ENCODE data around the gene SH3RF1.

The SH3RF1 gene

DNA sequence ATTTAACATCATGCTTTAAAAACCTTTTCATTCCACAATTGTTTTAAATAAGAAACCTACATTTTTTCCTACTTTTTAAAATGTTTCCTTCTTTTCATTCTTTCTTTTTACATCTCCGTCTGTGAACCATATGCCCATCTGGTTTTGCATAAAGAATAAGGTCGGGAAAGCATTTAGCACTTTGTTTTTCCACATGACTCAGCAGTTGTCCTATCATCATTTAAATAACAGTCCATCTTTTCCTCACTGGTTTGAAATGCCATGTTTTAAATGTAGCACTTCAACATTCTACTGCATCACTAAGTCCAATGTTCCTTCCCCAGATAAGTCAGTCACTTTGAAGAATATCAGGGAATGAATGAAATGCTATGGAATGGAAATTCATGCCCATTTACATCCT lies 128.4 kb downstream of the SH3RF1 start:
- DNase-seq (ENCODE audit: extremely low read depth, low read depth): no peak
- TF ChIP-seq, protein P1, sequence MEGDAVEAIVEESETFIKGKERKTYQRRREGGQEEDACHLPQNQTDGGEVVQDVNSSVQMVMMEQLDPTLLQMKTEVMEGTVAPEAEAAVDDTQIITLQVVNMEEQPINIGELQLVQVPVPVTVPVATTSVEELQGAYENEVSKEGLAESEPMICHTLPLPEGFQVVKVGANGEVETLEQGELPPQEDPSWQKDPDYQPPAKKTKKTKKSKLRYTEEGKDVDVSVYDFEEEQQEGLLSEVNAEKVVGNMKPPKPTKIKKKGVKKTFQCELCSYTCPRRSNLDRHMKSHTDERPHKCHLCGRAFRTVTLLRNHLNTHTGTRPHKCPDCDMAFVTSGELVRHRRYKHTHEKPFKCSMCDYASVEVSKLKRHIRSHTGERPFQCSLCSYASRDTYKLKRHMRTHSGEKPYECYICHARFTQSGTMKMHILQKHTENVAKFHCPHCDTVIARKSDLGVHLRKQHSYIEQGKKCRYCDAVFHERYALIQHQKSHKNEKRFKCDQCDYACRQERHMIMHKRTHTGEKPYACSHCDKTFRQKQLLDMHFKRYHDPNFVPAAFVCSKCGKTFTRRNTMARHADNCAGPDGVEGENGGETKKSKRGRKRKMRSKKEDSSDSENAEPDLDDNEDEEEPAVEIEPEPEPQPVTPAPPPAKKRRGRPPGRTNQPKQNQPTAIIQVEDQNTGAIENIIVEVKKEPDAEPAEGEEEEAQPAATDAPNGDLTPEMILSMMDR (IDR thresholded peaks at IDR 0.05; ENCODE audit: low read depth, low read length): no peak

DNA sequence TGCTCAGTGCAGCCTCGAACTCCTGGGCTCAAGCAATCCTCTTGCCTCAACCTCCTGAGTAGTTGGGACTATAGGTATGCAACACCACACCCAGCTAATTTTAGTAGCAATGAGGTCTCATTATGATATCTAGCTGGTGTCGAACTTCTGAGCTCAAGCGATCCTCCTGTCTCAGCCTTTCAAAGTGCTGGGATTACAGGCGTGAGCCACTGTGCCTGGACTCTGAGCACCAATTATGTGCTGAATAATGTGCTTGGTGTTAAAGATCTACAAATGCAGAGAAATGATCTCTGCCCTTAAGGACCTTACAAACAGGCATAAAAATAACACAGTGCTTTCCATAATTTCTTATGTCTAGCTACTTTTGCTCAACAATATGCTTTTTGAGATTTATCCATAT lies 131.7 kb downstream of the SH3RF1 start:
- TF ChIP-seq, protein P1 (IDR thresholded peaks at IDR 0.05; ENCODE audit: low read depth, low read length): no peak
- DNase-seq (ENCODE audit: extremely low read depth, low read depth): no peak

DNA sequence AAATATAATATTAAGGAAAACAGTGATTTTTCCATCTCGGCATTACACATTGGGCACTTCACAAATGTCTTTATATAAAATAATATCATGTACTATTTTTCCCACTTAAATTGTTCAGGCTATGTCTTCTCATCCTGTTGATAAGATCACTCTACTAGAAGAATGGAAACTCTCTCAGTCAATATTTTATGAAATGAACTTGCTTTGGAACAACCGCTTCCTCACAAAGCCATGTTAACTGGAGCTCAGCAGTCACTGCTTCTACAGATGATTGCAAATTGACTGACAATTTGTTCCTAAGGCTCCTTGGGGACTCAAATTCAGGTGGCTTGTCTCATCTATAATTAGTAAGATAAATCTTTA lies 133.2 kb downstream of the SH3RF1 start:
- TF ChIP-seq, protein P1 (IDR thresholded peaks at IDR 0.05; ENCODE audit: low read depth, low read length): no peak
- DNase-seq (ENCODE audit: extremely low read depth, low read depth): no peak

DNA sequence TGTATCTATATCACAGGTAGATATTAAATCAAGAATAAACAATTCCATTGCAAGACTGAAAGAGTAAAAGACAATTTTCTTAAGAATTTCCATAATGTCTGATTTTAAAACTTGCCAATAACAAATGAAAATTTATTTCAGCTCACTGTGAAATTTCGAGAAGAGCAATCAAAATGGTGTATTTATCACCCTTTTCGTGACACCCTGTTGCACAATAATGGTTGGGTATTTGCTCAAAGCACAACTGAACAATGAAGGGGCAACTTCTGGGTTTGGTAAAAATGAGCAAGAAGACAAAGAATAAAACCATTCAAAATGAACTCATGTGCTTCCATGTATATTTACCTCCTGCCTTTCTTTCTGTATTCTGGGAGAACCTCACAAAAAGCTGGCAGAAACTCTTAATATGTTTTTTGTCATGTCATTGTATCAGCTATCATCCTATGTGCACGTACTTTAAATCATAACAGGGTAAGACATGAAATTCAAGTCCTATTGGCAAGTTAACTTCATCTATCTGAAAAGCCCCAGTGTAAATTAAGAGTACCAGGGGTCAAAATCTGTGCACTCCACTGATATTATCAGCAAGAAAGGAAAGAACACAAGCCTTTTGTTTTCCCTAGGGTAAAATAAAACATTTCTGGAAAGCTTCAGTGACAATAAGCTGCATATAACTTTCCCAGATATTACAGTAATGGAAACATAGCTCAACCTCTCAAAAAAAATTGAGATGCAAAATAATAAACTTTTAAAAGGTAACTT lies 133.8 kb downstream of the SH3RF1 start:
- DNase-seq (ENCODE audit: extremely low read depth, low read depth): no peak
- TF ChIP-seq, protein P1 (IDR thresholded peaks at IDR 0.05; ENCODE audit: low read depth, low read length): no peak

DNA sequence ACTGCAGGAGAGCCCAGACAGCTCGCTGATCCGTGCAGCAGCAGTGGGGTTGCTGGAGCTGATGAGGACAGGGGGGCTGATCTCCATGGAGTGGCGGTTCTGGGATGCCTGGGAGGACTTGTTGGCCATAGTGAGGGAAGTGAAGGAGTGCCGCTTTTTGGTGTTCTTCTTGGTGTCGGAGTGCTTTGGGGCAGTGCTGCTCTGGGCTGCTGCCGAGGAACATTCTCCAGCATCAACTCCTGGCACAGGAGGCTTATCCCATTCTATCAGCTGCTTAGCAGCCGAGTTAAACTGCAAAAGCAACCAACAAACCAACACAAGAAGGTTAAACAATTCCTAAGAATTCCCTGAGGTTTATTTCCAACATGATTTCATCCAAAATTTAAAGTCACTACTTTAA lies 134.4 kb downstream of the SH3RF1 start:
- no peak for DNase-seq (ENCODE audit: extremely low read depth, low read depth)
- TF ChIP-seq, protein P1 (IDR thresholded peaks at IDR 0.05; ENCODE audit: low read depth, low read length): no peak

DNA sequence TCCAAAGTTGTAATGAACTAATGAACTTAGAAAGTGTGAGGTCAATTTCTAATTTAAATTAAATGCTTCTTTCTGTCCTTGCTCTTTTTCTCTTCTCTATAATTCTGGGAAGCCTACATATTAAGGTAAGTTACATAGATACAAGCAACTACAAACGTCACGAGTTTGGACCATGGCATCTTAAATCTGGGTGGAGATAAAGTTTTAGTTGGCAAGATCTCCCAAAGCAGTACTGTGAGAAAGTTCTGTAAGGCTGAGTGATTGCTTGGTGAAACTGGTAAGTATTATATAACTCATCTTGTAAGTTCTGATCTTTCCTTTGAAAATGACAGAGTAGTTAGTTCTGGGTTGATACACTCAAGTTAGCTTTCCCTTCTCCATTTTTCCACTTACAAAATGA lies 135.0 kb downstream of the SH3RF1 start:
- TF ChIP-seq, protein P1 (IDR thresholded peaks at IDR 0.05; ENCODE audit: low read depth, low read length): no peak
- DNase-seq (ENCODE audit: extremely low read depth, low read depth): no peak

DNA sequence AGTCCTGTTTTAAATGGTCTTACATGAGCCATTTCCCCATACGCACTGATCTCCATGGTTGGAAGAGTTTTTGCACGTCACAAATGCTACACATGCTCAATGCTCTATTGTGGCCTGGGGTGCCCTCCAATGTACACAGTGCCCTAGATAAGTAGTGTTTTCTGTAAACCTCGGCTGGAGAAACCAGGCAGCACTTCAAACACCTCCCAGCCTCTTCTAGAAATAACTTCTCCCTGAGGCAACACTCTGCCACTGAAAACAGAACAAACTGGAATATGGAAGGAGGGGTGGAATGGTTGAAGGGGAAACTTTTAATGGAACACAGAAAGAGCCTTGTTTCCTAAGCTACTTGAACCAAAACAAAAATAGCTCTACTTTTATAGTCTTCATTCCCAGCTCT lies 136.8 kb downstream of the SH3RF1 start:
- no peak for DNase-seq (ENCODE audit: extremely low read depth, low read depth)
- TF ChIP-seq, protein P1 (IDR thresholded peaks at IDR 0.05; ENCODE audit: low read depth, low read length): no peak
